Dermis microvascular lymphatic vessel endothelial cell (primary cell): ENCODE results near the gene PAPOLB. TPM values are rescaled to one million over a fixed set of nuclear protein-coding genes. Genes with fewer than 3 reads are reported as not detected.
"Not testable (repeated sequence)": the region's sequence is repeated elsewhere in the genome, so short reads cannot be mapped to it uniquely, and the experiment has no call there.

Experiments
- DNase-seq, 2 donors: peaks; one replicate each; pipeline versions ENCODE4 v3.0.0 to v3.0.0-alpha.2; 2010; ENCODE audit warnings: low read depth in 2 of 2
- total RNA-seq: library from RNA; depleted of rRNA; stranded (reverse); fragments of >200 nt; gene quantifications from 2 replicates; pipeline ENCODE4 v1.2.1, GENCODE V29; 2014

Gene PAPOLB
- total RNA-seq: 0.13 and 0.25 TPM in 2 replicates

GRCh38 chr7:4861673-4862072 is at the start of gene PAPOLB:
TSS of gene PAPOLB (minus strand) at chr7:4862030. CDS start at chr7:4861810, 220 bp downstream.
- DNase-seq: no peak

- no peak for DNase-seq
Observed at GRCh38 chr7:4911111-4911828, 49.4 kb upstream of the PAPOLB start.

GRCh38 chr7:4906682-4907081 is 44.9 kb upstream of the PAPOLB start:
- no peak for DNase-seq

- DNase-seq: no peak
Observed at GRCh38 chr7:4905171-4905570, 43.3 kb upstream of the PAPOLB start.

GRCh38 chr7:4904346-4904745 is 42.5 kb upstream of the PAPOLB start:
- no peak for DNase-seq

- DNase-seq: no peak
Observed at GRCh38 chr7:4895766-4896165, 33.9 kb upstream of the PAPOLB start.

- no peak for DNase-seq
Observed at GRCh38 chr7:4894482-4894881, 32.7 kb upstream of the PAPOLB start.

- no peak for DNase-seq
Observed at GRCh38 chr7:4893929-4894475, 32.2 kb upstream of the PAPOLB start.

- not testable (repeated sequence) for DNase-seq
Observed at GRCh38 chr7:4893188-4893587, 31.4 kb upstream of the PAPOLB start.

GRCh38 chr7:4891522-4891921 is 29.7 kb upstream of the PAPOLB start:
- DNase-seq: not testable (repeated sequence)

GRCh38 chr7:4889682-4890081 is 27.9 kb upstream of the PAPOLB start:
- DNase-seq: no peak

GRCh38 chr7:4888161-4888560 is 26.3 kb upstream of the PAPOLB start:
- DNase-seq: no peak

- no peak for DNase-seq
Observed at GRCh38 chr7:4886671-4887070, 24.8 kb upstream of the PAPOLB start.

- no peak for DNase-seq
Observed at GRCh38 chr7:4885317-4885807, 23.5 kb upstream of the PAPOLB start.

- no peak for DNase-seq
Observed at GRCh38 chr7:4884164-4884563, 22.3 kb upstream of the PAPOLB start.

GRCh38 chr7:4883372-4884144 is 21.7 kb upstream of the PAPOLB start, which contains the start of gene RADIL:
TSS of gene RADIL (minus strand) at chr7:4883716. CDS start at chr7:4878139, 5,577 bp downstream.
- peak; percentile 85 to 94 for DNase-seq

GRCh38 chr7:4883033-4883371 is 21.2 kb upstream of the PAPOLB start:
- DNase-seq: no peak

GRCh38 chr7:4882169-4883032 is 20.6 kb upstream of the PAPOLB start:
- DNase-seq: peak; percentile 59 to 73

- DNase-seq: no peak
Observed at GRCh38 chr7:4880218-4880617, 18.4 kb upstream of the PAPOLB start.

- no peak for DNase-seq
Observed at GRCh38 chr7:4879396-4880081, 17.7 kb upstream of the PAPOLB start.
